Esophagus squamous epithelium (tissue), 4 donors: Measurements from ENCODE around the gene CEP112.

Experiments used
- POLR2A ChIP-seq, 4 donors: fragments of 450-650 bp; IDR thresholded peaks; one replicate each; pipeline ENCODE4 v1.6.1; 2017; ENCODE audit warnings: antibody characterized with exemption in 4 of 4, mild to moderate bottlenecking in 4 of 4, moderate library complexity in 3 of 4
- TF ChIP-seq, protein P1 (sequence below), 6 experiments: fragments of 450-650 bp in 4 of 6; fragments of 200-600 bp in 2 of 6; sonication (generic) in 2 of 6; IDR thresholded peaks; one replicate each; pipeline ENCODE4 v1.5.1; 2016 to 2019; ENCODE audit warnings: antibody characterized with exemption in 6 of 6, mild to moderate bottlenecking in 4 of 6, moderate library complexity in 4 of 6

DNA sequence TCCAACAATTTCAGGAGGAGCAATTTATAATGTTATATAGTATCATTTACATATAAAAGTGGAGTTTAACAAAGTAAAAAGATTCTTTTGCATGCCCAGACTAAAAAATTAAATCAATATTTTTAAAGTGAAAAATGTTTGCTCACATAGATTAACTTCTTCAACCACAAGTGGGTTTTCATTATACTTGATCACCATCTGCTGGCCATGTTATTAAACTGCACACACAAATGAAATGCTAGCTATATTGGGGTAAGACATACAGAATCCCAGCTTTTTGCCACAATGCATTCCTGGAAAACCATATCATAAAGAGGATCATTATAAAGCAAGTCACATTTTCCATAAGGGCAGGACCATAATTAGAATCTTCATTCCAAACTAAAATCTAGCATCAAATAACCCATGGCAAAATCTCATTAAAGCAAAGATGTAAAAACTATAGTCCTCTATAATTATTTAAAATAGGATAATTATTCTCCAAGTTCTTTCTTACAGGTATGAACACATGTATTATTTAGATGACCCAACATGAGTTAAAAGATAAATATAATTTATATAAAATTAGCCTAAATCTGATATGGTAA, 26.3 kb downstream of the CEP112 start:
- TF ChIP-seq POLR2A (IDR thresholded peaks at IDR 0.05), result no peak
- TF ChIP-seq, protein P1, sequence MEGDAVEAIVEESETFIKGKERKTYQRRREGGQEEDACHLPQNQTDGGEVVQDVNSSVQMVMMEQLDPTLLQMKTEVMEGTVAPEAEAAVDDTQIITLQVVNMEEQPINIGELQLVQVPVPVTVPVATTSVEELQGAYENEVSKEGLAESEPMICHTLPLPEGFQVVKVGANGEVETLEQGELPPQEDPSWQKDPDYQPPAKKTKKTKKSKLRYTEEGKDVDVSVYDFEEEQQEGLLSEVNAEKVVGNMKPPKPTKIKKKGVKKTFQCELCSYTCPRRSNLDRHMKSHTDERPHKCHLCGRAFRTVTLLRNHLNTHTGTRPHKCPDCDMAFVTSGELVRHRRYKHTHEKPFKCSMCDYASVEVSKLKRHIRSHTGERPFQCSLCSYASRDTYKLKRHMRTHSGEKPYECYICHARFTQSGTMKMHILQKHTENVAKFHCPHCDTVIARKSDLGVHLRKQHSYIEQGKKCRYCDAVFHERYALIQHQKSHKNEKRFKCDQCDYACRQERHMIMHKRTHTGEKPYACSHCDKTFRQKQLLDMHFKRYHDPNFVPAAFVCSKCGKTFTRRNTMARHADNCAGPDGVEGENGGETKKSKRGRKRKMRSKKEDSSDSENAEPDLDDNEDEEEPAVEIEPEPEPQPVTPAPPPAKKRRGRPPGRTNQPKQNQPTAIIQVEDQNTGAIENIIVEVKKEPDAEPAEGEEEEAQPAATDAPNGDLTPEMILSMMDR (IDR thresholded peaks at IDR 0.05), result peak; percentile 47 to 79 (median 65)
